CD14-positive monocyte (primary cell): ENCODE data around the gene UBXN11. TPM values are rescaled to one million over a fixed set of nuclear protein-coding genes. Genes with fewer than 3 reads are reported as not detected.

Source experiments
- DNase-seq, 3 donors: peaks; one replicate each; pipeline ENCODE4 v3.0.0-alpha.2; 2011 to 2022
- H2AFZ ChIP-seq: 2 replicates; pipeline ENCODE4 v1.6.0; 2012; ENCODE audit warnings: mild to moderate bottlenecking, low read depth, low read length, inconsistent platforms; ENCODE audit not compliant: insufficient read depth, poor library complexity, severe bottlenecking
- H3K27ac ChIP-seq, 2 donors: 1 replicate in 1 of 2; 2 replicates in 1 of 2; pipeline ENCODE4 v1.5.1; 2012 to 2013; ENCODE audit warnings: low read length in 2 of 2, control low read depth in 1 of 2, inconsistent platforms in 1 of 2, low read depth in 1 of 2, mild to moderate bottlenecking in 1 of 2
- H3K27me3 ChIP-seq, 2 donors: one replicate each; pipeline versions ENCODE4 v1.6.0 to v1.6.1; 2011 to 2013; ENCODE audit warnings: low read length in 2 of 2; ENCODE audit not compliant: control insufficient read depth in 2 of 2, insufficient read depth in 2 of 2
- H3K36me3 ChIP-seq, 2 donors: replicated peaks in 1 of 2; 1 replicate in 1 of 2; 2 replicates in 1 of 2; pipeline versions ENCODE4 v1.5.1 to v1.6.1; 2012 to 2013; ENCODE audit warnings: low read length in 2 of 2, control low read depth in 1 of 2, inconsistent platforms in 1 of 2, mild to moderate bottlenecking in 1 of 2; ENCODE audit not compliant: insufficient read depth in 2 of 2, control insufficient read depth in 1 of 2
- H3K4me1 ChIP-seq, 2 donors: 1 replicate in 1 of 2; 2 replicates in 1 of 2; pipeline versions ENCODE4 v1.5.1 to v1.6.1; 2012 to 2013; ENCODE audit warnings: low read length in 2 of 2, control low read depth in 1 of 2, inconsistent platforms in 1 of 2, mild to moderate bottlenecking in 1 of 2, moderate library complexity in 1 of 2; ENCODE audit not compliant: insufficient read depth in 2 of 2, control insufficient read depth in 1 of 2
- H3K4me2 ChIP-seq: replicated peaks from 2 replicates; pipeline ENCODE3; 2012; ENCODE audit warnings: low read length, moderate library complexity, mild to moderate bottlenecking; ENCODE audit not compliant: poor library complexity, severe bottlenecking; ENCODE audit errors: extremely low read depth
- H3K4me3 ChIP-seq, 3 experiments: fragments of 200-600 bp in 1 of 3; sonication (generic) in 1 of 3; replicated peaks in 1 of 3; 1 replicate in 2 of 3; 2 replicates in 1 of 3; pipeline ENCODE4 v1.5.1; 2011 to 2013; ENCODE audit warnings: low read length in 3 of 3, mild to moderate bottlenecking in 3 of 3, control low read depth in 2 of 3, low read depth in 2 of 3, inconsistent platforms in 1 of 3, moderate library complexity in 1 of 3
- H3K79me2 ChIP-seq: 2 replicates; pipeline ENCODE4 v1.6.0; 2012; ENCODE audit warnings: mild to moderate bottlenecking, control low read depth, inconsistent platforms, low read length, moderate library complexity; ENCODE audit not compliant: insufficient read depth
- H3K9ac ChIP-seq: 2 replicates; pipeline ENCODE4 v1.6.0; 2017; ENCODE audit warnings: low read length, mild to moderate bottlenecking; ENCODE audit not compliant: insufficient read depth, poor library complexity, severe bottlenecking
- H3K9me3 ChIP-seq, 2 donors: replicated peaks in 1 of 2; 1 replicate in 1 of 2; 2 replicates in 1 of 2; pipeline versions ENCODE4 v1.5.1 to v1.6.1; 2012 to 2013; ENCODE audit warnings: low read length in 2 of 2, control low read depth in 1 of 2; ENCODE audit not compliant: control insufficient read depth in 1 of 2, insufficient read depth in 1 of 2
- H4K20me1 ChIP-seq: 2 replicates; pipeline ENCODE4 v1.6.0; 2012; ENCODE audit warnings: mild to moderate bottlenecking, low read length, control low read depth, moderate library complexity; ENCODE audit not compliant: insufficient read depth
- H3K27ac Mint-ChIP-seq, 7 donors: one replicate each; pipeline ENCODE4 v1.8.0; 2020; ENCODE audit warnings: mild to moderate bottlenecking in 7 of 7, mixed read lengths in 7 of 7, moderate library complexity in 6 of 7, inconsistent platforms in 2 of 7
- H3K27me3 Mint-ChIP-seq, 3 donors: one replicate each; pipeline ENCODE4 v1.8.0; 2021 to 2022; ENCODE audit warnings: low read depth in 3 of 3, mild to moderate bottlenecking in 3 of 3, mixed read lengths in 3 of 3, moderate library complexity in 3 of 3, inconsistent platforms in 1 of 3
- H3K36me3 Mint-ChIP-seq, 2 donors: one replicate each; pipeline ENCODE4 v1.8.0; 2020; ENCODE audit warnings: mixed read lengths in 2 of 2, inconsistent platforms in 1 of 2, mild to moderate bottlenecking in 1 of 2
- H3K4me1 Mint-ChIP-seq: one replicate; pipeline ENCODE4 v1.8.0; 2020; ENCODE audit warnings: mild to moderate bottlenecking, mixed read lengths
- H3K4me3 Mint-ChIP-seq, 2 donors: one replicate each; pipeline ENCODE4 v1.8.0; 2020; ENCODE audit warnings: mild to moderate bottlenecking in 2 of 2, mixed read lengths in 2 of 2, moderate library complexity in 1 of 2
- H3K9me3 Mint-ChIP-seq, 7 donors: one replicate each; pipeline ENCODE4 v1.8.0; 2020 to 2022; ENCODE audit warnings: mixed read lengths in 7 of 7, mild to moderate bottlenecking in 6 of 7, moderate library complexity in 6 of 7, inconsistent platforms in 2 of 7
- CTCF ChIP-seq: fragments of 200-600 bp; IDR thresholded peaks from one replicate; pipeline ENCODE4 v1.8.0; 2022; ENCODE audit warnings: antibody characterized with exemption, mild to moderate bottlenecking
- WGBS: methylation state at CpG from one replicate; pipeline ENCODE4 v1.1.5; 2013; ENCODE audit warnings: missing lambda C conversion rate; ENCODE audit not compliant: insufficient coverage; 5-methylcytosine and 5-hydroxymethylcytosine counted together
- intact Hi-C, 2 donors: fragments of 100-400 bp; cut with micrococcal nuclease; formaldehyde crosslinking; loops; one replicate each; pipeline versions ENCODE4 v1.15.0 to v1.15.1; 2023
- polyA plus RNA-seq, 3 donors: library from polyadenylated mRNA; depleted of rRNA in 1 of 3; unstranded in 2 of 3; stranded (reverse) in 1 of 3; fragments of 300-500 nt in 2 of 3; fragments of >200 nt in 1 of 3; fragmentation: Illumina TruSeq in 2 of 3; gene quantifications; 1 replicate in 2 of 3; 2 replicates in 1 of 3; pipeline ENCODE4 v1.2.3, GENCODE V29; 2012 to 2021

The UBXN11 gene
- polyA plus RNA-seq, 3 donors: 48.0 to 885 (median 52.1) TPM

GRCh38 chr1:26296340-26297056 is 9.9 kb downstream of the UBXN11 start:
- peak overlapping the region in 5 of 7 donors; percentile 26 to 80 (median 55) for H3K27ac Mint-ChIP-seq
- Histone ChIP-seq H3K4me2 (no peak overlapping the region), H3K79me2 (peaks cover 58% of the 10 kb centered on the region), H2AFZ (no peak overlapping the region), H3K9me3 (no peaks in the 10 kb centered on the region), H3K36me3 (peaks cover 64 to 90% of the 10 kb centered on the region in 2 donors), H3K4me1 (peaks cover 29 to 46% of the 10 kb centered on the region in 2 donors), H3K4me3 (no peak overlapping the region), H4K20me1 (no peaks in the 10 kb centered on the region), H3K9ac (no peak overlapping the region), H3K27me3 (no peaks in the 10 kb centered on the region), H3K27ac (no peak overlapping the region)
- no peak for TF ChIP-seq CTCF
- H3K27me3 Mint-ChIP-seq: peaks cover 0 to 6% (median 3%) of the 10 kb centered on the region in 3 donors
- H3K9me3 Mint-ChIP-seq: no peaks in the 10 kb centered on the region
- peaks cover 73 to 99% of the 10 kb centered on the region in 2 donors for H3K36me3 Mint-ChIP-seq
- DNase-seq: no peak
- no peak overlapping the region for H3K4me3 Mint-ChIP-seq
- WGBS: 88% methylated on average over 15 of the region's 16 CpGs
- peaks cover 53% of the 10 kb centered on the region for H3K4me1 Mint-ChIP-seq
- intact Hi-C loops: no loop called here

DNA sequence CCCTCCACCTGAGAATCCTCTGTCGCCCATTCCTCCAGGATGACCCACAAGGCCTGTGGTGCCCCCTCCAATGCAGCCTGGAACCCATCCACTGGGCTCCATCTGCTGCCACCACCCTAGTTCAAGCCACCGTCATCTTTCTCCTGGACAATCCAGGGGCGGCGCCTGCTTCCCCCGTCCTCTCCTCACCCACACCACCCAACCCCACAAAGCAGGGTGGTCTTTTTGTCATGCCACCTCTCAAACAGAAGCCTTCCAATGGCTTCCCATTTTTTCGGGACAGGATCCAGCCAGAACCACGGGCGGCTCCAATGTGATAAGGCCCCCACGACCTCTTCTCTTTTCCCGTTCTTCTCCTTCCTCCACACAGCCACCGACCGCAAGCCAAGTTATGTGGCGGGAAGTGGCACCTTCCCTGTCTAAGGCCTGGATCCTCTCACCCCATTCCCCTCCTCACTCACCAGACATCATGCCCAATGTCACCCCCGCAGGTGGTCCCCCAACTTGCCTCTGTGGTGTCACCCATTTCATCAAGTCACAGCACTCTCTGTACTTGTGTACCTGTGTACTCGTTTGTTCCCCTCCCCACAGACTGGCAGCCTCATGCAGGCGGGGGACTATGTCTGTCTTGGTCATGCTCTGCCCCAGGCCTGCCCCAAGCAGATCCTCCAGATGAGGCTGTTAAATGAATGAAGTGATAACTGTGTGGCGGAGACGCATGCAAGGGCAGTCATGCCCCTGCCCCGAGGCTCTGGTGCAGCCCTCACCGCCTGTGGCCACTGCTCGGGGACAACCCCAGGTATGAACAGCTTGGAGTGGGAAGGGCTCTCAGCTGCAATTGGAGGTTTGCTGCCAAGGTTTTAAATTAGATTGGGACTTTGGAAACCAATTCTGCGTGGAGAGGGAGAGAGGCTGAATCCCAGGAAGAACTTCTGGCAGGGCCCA is 11.0 kb downstream of the UBXN11 start:
- H3K36me3 Mint-ChIP-seq: peaks cover 66 to 99% of the 10 kb centered on the region in 2 donors
- no peaks in the 10 kb centered on the region for H3K9me3 ChIP-seq
- H3K4me2 ChIP-seq: no peak overlapping the region
- WGBS: 91% methylated on average over 19 of the region's 22 CpGs
- H3K4me1 Mint-ChIP-seq: peaks cover 57% of the 10 kb centered on the region
- H3K27me3 ChIP-seq: no peaks in the 10 kb centered on the region
- H3K9ac ChIP-seq: no peak overlapping the region
- no peak overlapping the region for H3K27ac ChIP-seq
- H3K9me3 Mint-ChIP-seq: no peaks in the 10 kb centered on the region
- H3K4me3 ChIP-seq: no peak overlapping the region
- DNase-seq: no peak
- peaks cover 55% of the 10 kb centered on the region for H3K79me2 ChIP-seq
- no peak for TF ChIP-seq CTCF
- H3K4me1 ChIP-seq: peaks cover 40 to 46% of the 10 kb centered on the region in 2 donors
- intact Hi-C loops: no loop called here
- no peak overlapping the region for H3K4me3 Mint-ChIP-seq
- H2AFZ ChIP-seq: no peak overlapping the region
- H3K27me3 Mint-ChIP-seq: peaks cover 0 to 6% (median 3%) of the 10 kb centered on the region in 3 donors
- no peaks in the 10 kb centered on the region for H4K20me1 ChIP-seq
- H3K27ac Mint-ChIP-seq: peak overlapping the region in 6 of 7 donors; percentile 11 to 91 (median 63)
- H3K36me3 ChIP-seq: peaks cover 54 to 83% of the 10 kb centered on the region in 2 donors
